Chondrocyte (in vitro differentiated cells): ENCODE data around the gene ALDH6A1. TPM values are rescaled to one million over a fixed set of nuclear protein-coding genes. Genes with fewer than 3 reads are reported as not detected.

Source experiments
- DNase-seq: peaks from one replicate; pipeline ENCODE4 v3.0.0; 2021; ENCODE audit warnings: mixed read lengths, low spot score
- H3K27ac Mint-ChIP-seq: one replicate; pipeline ENCODE4 v1.8.0; 2021; ENCODE audit warnings: mild to moderate bottlenecking, moderate library complexity, mixed read lengths; ENCODE audit not compliant: unreplicated experiment
- H3K27me3 Mint-ChIP-seq: 2 replicates; pipeline ENCODE4 v1.8.0; 2021; ENCODE audit warnings: low read depth, mixed read lengths
- H3K36me3 Mint-ChIP-seq: 2 replicates; pipeline ENCODE4 v1.8.0; 2021; ENCODE audit warnings: low read depth, mixed read lengths
- H3K4me1 Mint-ChIP-seq: 2 replicates; pipeline ENCODE4 v1.8.0; 2021; ENCODE audit warnings: low read depth, mild to moderate bottlenecking, mixed read lengths
- H3K4me3 Mint-ChIP-seq: one replicate; pipeline ENCODE4 v1.8.0; 2021; ENCODE audit warnings: mild to moderate bottlenecking, moderate library complexity, mixed read lengths; ENCODE audit not compliant: unreplicated experiment
- H3K9me3 Mint-ChIP-seq: 2 replicates; pipeline ENCODE4 v1.8.0; 2021; ENCODE audit warnings: low read depth, mixed read lengths
- total RNA-seq: library from RNA; stranded (reverse); gene quantifications from 3 replicates; pipeline ENCODE4 v1.2.1, GENCODE V29; 2021
- TF ChIP-seq, protein P1 (sequence below): fragments of 200-600 bp; sonication (generic); IDR thresholded peaks from 2 replicates; pipeline ENCODE4 v1.5.0; 2021; ENCODE audit warnings: antibody characterized with exemption, mild to moderate bottlenecking, moderate library complexity

ALDH6A1 gene
- total RNA-seq, 1 donor from 2014 or later, result 11.9 TPM

DNA sequence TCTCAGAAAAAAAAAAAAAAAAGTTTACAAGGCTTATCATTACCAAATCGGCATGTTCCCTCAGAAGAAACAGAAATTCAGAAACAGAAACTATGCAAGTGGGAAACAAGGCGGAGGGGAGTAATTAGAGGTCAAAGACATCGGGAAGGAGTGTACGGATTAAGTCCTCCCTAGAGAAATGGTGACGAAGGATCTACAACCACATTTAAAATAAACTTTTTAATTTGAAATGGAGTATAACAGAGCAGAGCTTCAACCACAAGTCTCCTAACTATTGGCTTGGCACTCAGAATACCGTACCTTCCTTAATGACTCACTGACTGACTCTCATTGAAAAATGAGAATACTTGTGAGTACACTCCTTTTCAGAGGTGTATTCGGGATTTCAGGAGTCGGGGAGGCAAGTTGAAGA, 66.1 kb downstream of the ALDH6A1 start:
- Mint-ChIP-seq H3K4me1 (peaks cover 17% of the 10 kb centered on the region), H3K27me3 (no peaks in the 10 kb centered on the region), H3K27ac (peak overlapping the region; percentile 97), H3K4me3 (peak overlapping the region; percentile 84), H3K9me3 (no peaks in the 10 kb centered on the region), H3K36me3 (peaks cover 7% of the 10 kb centered on the region)
- no peak for DNase-seq
- TF ChIP-seq, protein P1, sequence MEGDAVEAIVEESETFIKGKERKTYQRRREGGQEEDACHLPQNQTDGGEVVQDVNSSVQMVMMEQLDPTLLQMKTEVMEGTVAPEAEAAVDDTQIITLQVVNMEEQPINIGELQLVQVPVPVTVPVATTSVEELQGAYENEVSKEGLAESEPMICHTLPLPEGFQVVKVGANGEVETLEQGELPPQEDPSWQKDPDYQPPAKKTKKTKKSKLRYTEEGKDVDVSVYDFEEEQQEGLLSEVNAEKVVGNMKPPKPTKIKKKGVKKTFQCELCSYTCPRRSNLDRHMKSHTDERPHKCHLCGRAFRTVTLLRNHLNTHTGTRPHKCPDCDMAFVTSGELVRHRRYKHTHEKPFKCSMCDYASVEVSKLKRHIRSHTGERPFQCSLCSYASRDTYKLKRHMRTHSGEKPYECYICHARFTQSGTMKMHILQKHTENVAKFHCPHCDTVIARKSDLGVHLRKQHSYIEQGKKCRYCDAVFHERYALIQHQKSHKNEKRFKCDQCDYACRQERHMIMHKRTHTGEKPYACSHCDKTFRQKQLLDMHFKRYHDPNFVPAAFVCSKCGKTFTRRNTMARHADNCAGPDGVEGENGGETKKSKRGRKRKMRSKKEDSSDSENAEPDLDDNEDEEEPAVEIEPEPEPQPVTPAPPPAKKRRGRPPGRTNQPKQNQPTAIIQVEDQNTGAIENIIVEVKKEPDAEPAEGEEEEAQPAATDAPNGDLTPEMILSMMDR, result no peak

DNA sequence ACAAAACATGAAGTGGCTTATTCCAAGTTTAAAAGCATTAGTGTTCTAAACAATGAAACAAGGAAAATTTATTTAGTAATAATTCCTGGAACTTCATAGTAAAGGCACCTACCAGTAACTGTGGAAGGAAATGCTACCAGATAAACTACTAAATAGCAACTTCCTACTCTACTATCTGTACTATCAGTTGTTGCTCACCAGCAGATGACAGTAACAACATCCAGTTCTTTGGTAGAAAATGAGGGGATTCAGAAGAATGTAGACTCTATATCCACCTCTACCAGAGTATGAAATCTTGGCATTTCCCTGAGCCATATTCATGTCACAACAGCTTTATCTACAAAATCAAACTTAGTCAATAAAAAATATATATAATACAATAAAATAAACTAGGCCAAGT, 68.3 kb downstream of the ALDH6A1 start:
- H3K27ac Mint-ChIP-seq, result no peak overlapping the region
- no peaks in the 10 kb centered on the region for H3K9me3 Mint-ChIP-seq
- H3K4me3 Mint-ChIP-seq, result no peak overlapping the region
- DNase-seq, result no peak
- H3K4me1 Mint-ChIP-seq, result peaks cover 17% of the 10 kb centered on the region
- TF ChIP-seq, protein P1, result no peak
- no peaks in the 10 kb centered on the region for H3K27me3 Mint-ChIP-seq
- H3K36me3 Mint-ChIP-seq, result peaks cover 12% of the 10 kb centered on the region

DNA sequence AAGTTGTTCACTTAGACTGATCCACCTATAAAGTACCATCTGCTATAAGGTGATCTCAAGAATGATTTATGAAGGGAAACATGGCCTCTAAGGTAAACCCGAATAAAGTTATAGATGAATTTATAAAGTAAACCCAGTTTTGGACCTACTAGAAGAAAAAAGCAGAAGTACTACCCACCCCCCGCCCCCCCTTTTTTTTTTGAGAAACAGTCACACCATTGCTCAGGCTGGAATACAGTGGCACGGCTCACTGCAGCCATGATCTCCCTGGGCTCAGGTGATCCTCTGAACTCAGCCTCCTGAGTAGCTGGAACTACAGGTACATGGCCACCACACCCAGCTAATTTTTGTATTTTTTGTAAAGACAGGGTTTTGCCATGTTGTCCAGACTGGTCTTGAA, 69.1 kb downstream of the ALDH6A1 start:
- no peak overlapping the region for H3K27ac Mint-ChIP-seq
- H3K4me1 Mint-ChIP-seq, result peaks cover 15% of the 10 kb centered on the region
- no peaks in the 10 kb centered on the region for H3K9me3 Mint-ChIP-seq
- no peaks in the 10 kb centered on the region for H3K27me3 Mint-ChIP-seq
- TF ChIP-seq, protein P1, result no peak
- H3K36me3 Mint-ChIP-seq, result peaks cover 14% of the 10 kb centered on the region
- no peak overlapping the region for H3K4me3 Mint-ChIP-seq
- no peak for DNase-seq

DNA sequence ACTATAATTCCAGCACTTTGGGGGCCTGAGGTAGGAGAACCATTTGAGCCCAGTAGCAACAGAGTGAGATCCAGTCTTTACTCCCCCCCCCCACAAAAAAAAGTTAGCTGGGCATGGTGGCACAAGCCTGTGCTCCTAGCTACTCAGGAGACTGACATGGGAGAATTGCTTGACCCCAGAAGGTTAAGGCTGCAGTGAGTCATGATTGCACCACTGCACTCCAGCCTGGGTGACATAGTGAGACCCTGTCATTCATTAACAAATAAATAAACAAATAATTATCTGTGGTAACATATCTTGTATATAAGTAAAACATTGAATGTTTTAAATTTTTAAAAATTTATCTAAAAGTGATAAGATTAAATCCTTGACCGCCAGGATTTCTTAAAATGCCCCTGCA, 70.0 kb downstream of the ALDH6A1 start:
- Mint-ChIP-seq H3K27ac (no peak overlapping the region), H3K36me3 (peaks cover 15% of the 10 kb centered on the region), H3K4me3 (no peak overlapping the region), H3K4me1 (peaks cover 8% of the 10 kb centered on the region), H3K9me3 (no peaks in the 10 kb centered on the region), H3K27me3 (no peaks in the 10 kb centered on the region)
- TF ChIP-seq, protein P1, result no peak
- no peak for DNase-seq

DNA sequence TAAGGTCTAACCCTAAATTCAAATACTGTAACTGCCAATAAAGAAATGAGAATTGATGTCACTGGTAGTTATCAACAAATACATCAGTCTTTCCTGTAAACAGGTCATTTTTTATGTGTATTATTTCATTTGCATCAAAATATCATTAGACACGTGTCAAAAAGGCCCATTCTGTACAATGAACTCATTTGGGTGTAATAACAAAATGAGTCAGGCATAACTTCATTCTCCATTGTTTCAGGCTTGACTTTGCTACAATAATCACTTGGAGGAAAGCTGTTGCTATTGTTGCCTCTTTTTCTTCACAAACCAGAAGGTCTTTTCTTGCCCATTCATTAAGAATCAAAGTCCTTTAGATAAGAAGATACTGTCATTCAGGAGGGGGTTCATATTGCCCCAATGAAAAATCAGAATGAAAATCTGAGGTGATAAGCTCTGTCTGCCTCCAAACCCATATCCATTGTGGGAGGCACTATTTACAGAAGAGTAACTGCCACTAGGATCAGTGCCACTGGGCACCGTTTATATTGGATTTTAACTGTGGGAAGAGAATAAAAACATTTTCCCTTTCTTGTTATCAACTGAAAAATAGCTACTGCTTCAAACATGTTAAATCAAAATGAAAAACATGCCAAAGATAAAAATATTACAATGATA, 75.3 kb downstream of the ALDH6A1 start:
- Mint-ChIP-seq H3K27ac (no peak overlapping the region), H3K9me3 (no peaks in the 10 kb centered on the region), H3K4me3 (no peak overlapping the region), H3K4me1 (no peaks in the 10 kb centered on the region), H3K27me3 (no peaks in the 10 kb centered on the region), H3K36me3 (peaks cover 20% of the 10 kb centered on the region)
- no peak for DNase-seq
- TF ChIP-seq, protein P1, result no peak

Other genes starting within 250 kb of the ALDH6A1 start
- gene PTGR2, start 232.6 kb downstream of the ALDH6A1 start, total RNA-seq, result 2.1 to 4.0 TPM (median 2.8 TPM) in 3 replicates
- 34.8 to 40.1 TPM (median 39.7 TPM) in 3 replicates for gene ZNF410, start 197.6 kb downstream of the ALDH6A1 start, total RNA-seq
- 5.5 to 5.9 TPM (median 5.8 TPM) in 3 replicates for gene FAM161B, start 134.4 kb downstream of the ALDH6A1 start, total RNA-seq
- gene COQ6, start 134.2 kb downstream of the ALDH6A1 start, total RNA-seq, result 16.6 to 25.9 TPM (median 18.4 TPM) in 3 replicates
- gene ENTPD5, start 65.2 kb downstream of the ALDH6A1 start, total RNA-seq, result 18.0 to 21.0 TPM (median 19.3 TPM) in 3 replicates
- gene BBOF1, start 65.1 kb downstream of the ALDH6A1 start, total RNA-seq, result 7.0 to 13.8 TPM (median 9.3 TPM) in 3 replicates
- 6.6 to 9.3 TPM (median 7.5 TPM) in 3 replicates for gene LIN52, start 503 bp upstream of the ALDH6A1 start, total RNA-seq
- not detected in 3 replicates for gene VSX2, start 155.0 kb upstream of the ALDH6A1 start, total RNA-seq
- gene ABCD4, start 218.5 kb upstream of the ALDH6A1 start, total RNA-seq, result 31.0 to 40.9 TPM (median 34.7 TPM) in 3 replicates